ENCODE data around the gene F9.

Gene F9

GRCh38 chrX:139530550-139530949 lies at the start of gene F9:
TSS of gene F9 (plus strand) at chrX:139530739. CDS start at chrX:139530765, 26 bp downstream.
- H3K27me3 ChIP-seq: no peaks in the 10 kb centered on the region
- no peak for DNase-seq
- intact Hi-C loops (cut with DNase I; ENCODE audit: low total_unique reads): no loop called here
- H3K9me3 ChIP-seq: no peaks in the 10 kb centered on the region
- H3K4me3 ChIP-seq: no peak within 1 kb of the TSS
- no peak for TF ChIP-seq CTCF (IDR thresholded peaks at IDR 0.05)
- H3K27ac ChIP-seq: no peak within 1 kb of the TSS
- no peaks in the 10 kb centered on the region for H3K4me1 ChIP-seq
- no peaks in the 10 kb centered on the region for H3K36me3 ChIP-seq

- H3K27ac ChIP-seq: no peak overlapping the region
- TF ChIP-seq CTCF (IDR thresholded peaks at IDR 0.05): no peak
- no peaks in the 10 kb centered on the region for H3K4me1 ChIP-seq
- no peak overlapping the region for H3K4me3 ChIP-seq
- H3K36me3 ChIP-seq: no peaks in the 10 kb centered on the region
- no peaks in the 10 kb centered on the region for H3K9me3 ChIP-seq
- intact Hi-C loops (cut with DNase I; ENCODE audit: low total_unique reads): no loop called here
- no peak for DNase-seq
- no peaks in the 10 kb centered on the region for H3K27me3 ChIP-seq
Observed at GRCh38 chrX:139483699-139484098, 46.8 kb upstream of the F9 start.

GRCh38 chrX:139484591-139484990 lies 45.9 kb upstream of the F9 start:
- no peaks in the 10 kb centered on the region for H3K9me3 ChIP-seq
- H3K27ac ChIP-seq: no peak overlapping the region
- H3K4me3 ChIP-seq: no peak overlapping the region
- no peaks in the 10 kb centered on the region for H3K36me3 ChIP-seq
- H3K27me3 ChIP-seq: no peaks in the 10 kb centered on the region
- H3K4me1 ChIP-seq: no peaks in the 10 kb centered on the region
- no peak for TF ChIP-seq CTCF (IDR thresholded peaks at IDR 0.05)
- intact Hi-C loops (cut with DNase I; ENCODE audit: low total_unique reads): no loop called here
- DNase-seq: no peak

- no peak for TF ChIP-seq CTCF (IDR thresholded peaks at IDR 0.05)
- Histone ChIP-seq H3K9me3 (no peaks in the 10 kb centered on the region), H3K36me3 (no peaks in the 10 kb centered on the region), H3K4me3 (no peak overlapping the region), H3K27me3 (no peaks in the 10 kb centered on the region), H3K4me1 (no peaks in the 10 kb centered on the region), H3K27ac (no peak overlapping the region)
- DNase-seq: no peak
- intact Hi-C loops (cut with DNase I; ENCODE audit: low total_unique reads): no loop called here
Observed at GRCh38 chrX:139495324-139495723, 35.2 kb upstream of the F9 start.

GRCh38 chrX:139506333-139506732 lies 24.2 kb upstream of the F9 start:
- H3K36me3 ChIP-seq: no peaks in the 10 kb centered on the region
- TF ChIP-seq CTCF (IDR thresholded peaks at IDR 0.05): no peak

GRCh38 chrX:139508099-139508498 lies 22.4 kb upstream of the F9 start:
- H3K27ac ChIP-seq: no peak overlapping the region
- no peaks in the 10 kb centered on the region for H3K9me3 ChIP-seq
- intact Hi-C loops (cut with DNase I; ENCODE audit: low total_unique reads): no loop called here
- H3K27me3 ChIP-seq: no peaks in the 10 kb centered on the region
- H3K36me3 ChIP-seq: no peaks in the 10 kb centered on the region
- no peak overlapping the region for H3K4me3 ChIP-seq
- TF ChIP-seq CTCF (IDR thresholded peaks at IDR 0.05): no peak
- no peak for DNase-seq
- no peaks in the 10 kb centered on the region for H3K4me1 ChIP-seq

More at GRCh38 chrX:139506333-139506732, 24.2 kb upstream of the F9 start:
- no peaks in the 10 kb centered on the region for H3K27me3 ChIP-seq
- H3K4me1 ChIP-seq: no peaks in the 10 kb centered on the region
- H3K9me3 ChIP-seq: no peaks in the 10 kb centered on the region
- intact Hi-C loops (cut with DNase I; ENCODE audit: low total_unique reads): no loop called here
- DNase-seq: no peak
- H3K27ac ChIP-seq: no peak overlapping the region
- H3K4me3 ChIP-seq: no peak overlapping the region
